Measurements from ENCODE around the gene RASGRP3. TPM values are rescaled to one million over a fixed set of nuclear protein-coding genes. Genes with fewer than 3 reads are reported as not detected.

RASGRP3 gene
- total and polyA plus RNA-seq, 2 of the 13 experiments (the other 11 are each of a cell fraction or from before 2014, with no cell fraction given): 0.01 TPM; not detected in 1

- no peak for TF ChIP-seq LCORL (IDR thresholded peaks at IDR 0.05)
- TF ChIP-seq LCORL (CRISPR knock-in tag; IDR thresholded peaks at IDR 0.05): peak; percentile 60; the same call in 1 of the 2 replicates
- TF ChIP-seq ZHX1 (CRISPR knock-in tag; IDR thresholded peaks at IDR 0.05; ENCODE audit: low read depth): peak; percentile 89
- TF ChIP-seq ZNF263 (CRISPR knock-in tag; IDR thresholded peaks at IDR 0.05): peak; percentile 63
- peak; percentile 77; the same call in 1 of the 2 replicates for TF ChIP-seq ZNF564 (CRISPR knock-in tag; IDR thresholded peaks at IDR 0.05)
- TF ChIP-seq TGIF2 (CRISPR knock-in tag; IDR thresholded peaks at IDR 0.05): peak; percentile 54; the same call in 1 of the 2 replicates
- 0 out of 2 replicates have a peak, but pooled peaks have one; percentile 15 for TF ChIP-seq ZNF775 (CRISPR knock-in tag; IDR thresholded peaks at IDR 0.05; ENCODE audit: borderline replicate concordance)
- TF ChIP-seq ZNF777 (CRISPR knock-in tag; IDR thresholded peaks at IDR 0.05): peak; percentile 47; the same call in 1 of the 2 replicates
- TF ChIP-seq TEF (CRISPR knock-in tag; IDR thresholded peaks at IDR 0.05): 0 out of 2 replicates have a peak, but pooled peaks have one; percentile 31
- TF ChIP-seq ZBED4 (CRISPR knock-in tag; IDR thresholded peaks at IDR 0.05; ENCODE audit: borderline replicate concordance): peak; percentile 51; the same call in 1 of the 2 replicates
- peak; percentile 73; the same call in 1 of the 2 replicates for TF ChIP-seq MEF2D (CRISPR knock-in tag; IDR thresholded peaks at IDR 0.05)
- peak; percentile 84 for TF ChIP-seq ZNF317 (CRISPR knock-in tag; IDR thresholded peaks at IDR 0.05)
- peak; percentile 85 for TF ChIP-seq PHF21A (CRISPR knock-in tag; IDR thresholded peaks at IDR 0.05)
- TF ChIP-seq ZNF691 (CRISPR knock-in tag; IDR thresholded peaks at IDR 0.05; ENCODE audit: borderline replicate concordance, low read depth): peak; percentile 83
- peak; percentile 88 for TF ChIP-seq IRF2 (CRISPR knock-in tag; IDR thresholded peaks at IDR 0.05)
- TF ChIP-seq TAF1 (CRISPR knock-in tag; IDR thresholded peaks at IDR 0.05): peak; percentile 70
- peak; percentile 71; the same call in 1 of the 2 replicates for TF ChIP-seq ZNF674 (CRISPR knock-in tag; IDR thresholded peaks at IDR 0.05; ENCODE audit: low read depth)
- TF ChIP-seq PITX1 (CRISPR knock-in tag; IDR thresholded peaks at IDR 0.05): peak; percentile 84
- TF ChIP-seq POLR2G (IDR thresholded peaks at IDR 0.05; ENCODE audit: low read depth, low read length): peak; percentile 90
- TF ChIP-seq ZNF34 (CRISPR knock-in tag; IDR thresholded peaks at IDR 0.05; ENCODE audit: borderline replicate concordance): peak; percentile 51; the same call in 1 of the 2 replicates
- TF ChIP-seq ZNF292 (CRISPR knock-in tag; IDR thresholded peaks at IDR 0.05; ENCODE audit: borderline replicate concordance, low read depth): peak; percentile 72
- no peak for TF ChIP-seq TAF15 (IDR thresholded peaks at IDR 0.05; ENCODE audit: low read depth, low read length, poor library complexity, severe bottlenecking)
Observed at GRCh38 chr2:33599175-33599942, 122.9 kb downstream of the RASGRP3 start, which contains the start of gene FAM98A (continued).
